Measurements from ENCODE around the gene CCDC106. TPM values are rescaled to one million over a fixed set of nuclear protein-coding genes. Genes with fewer than 3 reads are reported as not detected.

The CCDC106 gene
- total RNA-seq, 3 donors from 2014 or later (not counting 1 experiment from before 2014, with no cell fraction given): 2.0 to 3.2 (median 3.2) TPM

- DNase-seq (peak; percentile 93 to 99), ATAC-seq (peak; percentile 77 to 88 (median 81))
- Mint-ChIP-seq H3K27me3 (ENCODE audit: low read depth in 2 of 2) (no peaks in the 10 kb centered on the region), H3K4me1 (peaks cover 56 to 70% of the 10 kb centered on the region in 2 donors), H3K4me3 (peak overlapping the region; percentile 88), H3K9me3 (no peaks in the 10 kb centered on the region), H3K36me3 (no peaks in the 10 kb centered on the region), H3K27ac (peak overlapping the region; percentile 93 to 95)
- Histone ChIP-seq H3K27ac (ENCODE audit: low read length) (peak overlapping the region; percentile 71), H3K9me3 (ENCODE audit: control insufficient read depth, insufficient read depth, low read length) (no peaks in the 10 kb centered on the region), H3K27me3 (ENCODE audit: control insufficient read depth, insufficient read depth, low read length) (no peaks in the 10 kb centered on the region), H3K4me3 (ENCODE audit: low read length) (peak overlapping the region; percentile 52), H3K4me1 (ENCODE audit: control insufficient read depth, insufficient read depth, low read length) (peaks cover 36% of the 10 kb centered on the region), H3K36me3 (ENCODE audit: control insufficient read depth, insufficient read depth, low read length) (no peaks in the 10 kb centered on the region)
- under 1% methylated on average over 39 of the region's 43 CpGs for WGBS (ENCODE audit: insufficient coverage)
- no peak for TF ChIP-seq CTCF (IDR thresholded peaks at IDR 0.05)
- intact Hi-C loops (cut with micrococcal nuclease): loop anchor here (5.0 kb wide), 1 partner anchor 37 kb away; the partner anchor contains the start of genes ZNF580 and ZNF581
These were observed 42.8 kb upstream of the CCDC106 start for GRCh38 chr19:55605207-55605636.

GRCh38 chr19:55605637-55606470 is 42.2 kb upstream of the CCDC106 start, which contains the start of gene ZNF865:
Gene ZNF865 (plus strand): TSS chr19:55605647. CDS start chr19:55613619, 7,972 bp downstream.
- Histone ChIP-seq H3K4me1 (ENCODE audit: control insufficient read depth, insufficient read depth, low read length) (peaks cover 32% of the 10 kb centered on the region), H3K36me3 (ENCODE audit: control insufficient read depth, insufficient read depth, low read length) (peaks cover under 1% of the 10 kb centered on the region), H3K9me3 (ENCODE audit: control insufficient read depth, insufficient read depth, low read length) (no peaks in the 10 kb centered on the region), H3K27me3 (ENCODE audit: control insufficient read depth, insufficient read depth, low read length) (no peaks in the 10 kb centered on the region), H3K4me3 (ENCODE audit: low read length) (peak within 1 kb of the TSS; percentile 66), H3K27ac (ENCODE audit: low read length) (peak within 1 kb of the TSS; percentile 88)
- TF ChIP-seq CTCF (IDR thresholded peaks at IDR 0.05): peak; percentile 61
- peak; percentile 58 to 88 for DNase-seq
- under 1% methylated on average over 44 of the region's 44 CpGs for WGBS (ENCODE audit: insufficient coverage)
- Mint-ChIP-seq H3K27me3 (ENCODE audit: low read depth in 2 of 2) (no peaks in the 10 kb centered on the region), H3K4me1 (peaks cover 61 to 73% of the 10 kb centered on the region in 2 donors), H3K9me3 (no peaks in the 10 kb centered on the region), H3K4me3 (peak within 1 kb of the TSS; percentile 94), H3K27ac (peak within 1 kb of the TSS; percentile 93 to 95), H3K36me3 (no peaks in the 10 kb centered on the region)
- intact Hi-C loops (cut with micrococcal nuclease): loop anchor here (1.0 to 5.0 kb wide), 2 partner anchors 36 to 89 kb away; partner anchors contain the start of genes ZNF580 and ZNF581
- ATAC-seq: peak; percentile 41 to 52 (median 43)

GRCh38 chr19:55606471-55606787 is 41.6 kb upstream of the CCDC106 start:
- Histone ChIP-seq H3K4me3 (ENCODE audit: low read length) (peak overlapping the region; percentile 66), H3K4me1 (ENCODE audit: control insufficient read depth, insufficient read depth, low read length) (peaks cover 28% of the 10 kb centered on the region), H3K27me3 (ENCODE audit: control insufficient read depth, insufficient read depth, low read length) (no peaks in the 10 kb centered on the region), H3K36me3 (ENCODE audit: control insufficient read depth, insufficient read depth, low read length) (peaks cover 2% of the 10 kb centered on the region), H3K9me3 (ENCODE audit: control insufficient read depth, insufficient read depth, low read length) (no peaks in the 10 kb centered on the region), H3K27ac (ENCODE audit: low read length) (peak overlapping the region; percentile 88)
- H3K4me1 Mint-ChIP-seq: peaks cover 56 to 73% of the 10 kb centered on the region in 2 donors
- DNase-seq: no peak
- TF ChIP-seq CTCF (IDR thresholded peaks at IDR 0.05): peak; percentile 16
- intact Hi-C loops (cut with micrococcal nuclease): loop anchor here (1.0 to 5.0 kb wide), 2 partner anchors 36 to 89 kb away; partner anchors contain the start of genes ZNF580 and ZNF581
- no peaks in the 10 kb centered on the region for H3K27me3 Mint-ChIP-seq (ENCODE audit: low read depth in 2 of 2)
- H3K4me3 Mint-ChIP-seq: peak overlapping the region; percentile 94
- H3K9me3 Mint-ChIP-seq: no peaks in the 10 kb centered on the region
- H3K36me3 Mint-ChIP-seq: no peaks in the 10 kb centered on the region
- peak overlapping the region; percentile 93 to 95 for H3K27ac Mint-ChIP-seq
- ATAC-seq: no peak
- 29% methylated on average over 12 of the region's 12 CpGs for WGBS (ENCODE audit: insufficient coverage)
